Retinal pigment epithelial cell (primary cell): Measurements from ENCODE around the gene SRGAP3.

ENCODE experiments used
- DNase-seq: peaks from one replicate; pipeline ENCODE4 v3.0.0-alpha.2; 2010; ENCODE audit warnings: low read depth
- H3K4me3 ChIP-seq: 2 replicates; pipeline ENCODE4 v1.5.1; 2011; ENCODE audit warnings: mild to moderate bottlenecking, low read length, control low read depth, moderate library complexity
- TF ChIP-seq, protein P1 (sequence below): conservative IDR thresholded peaks from 2 replicates; pipeline ENCODE4 v1.5.1; 2011; ENCODE audit warnings: low read depth, low read length, control low read depth, inconsistent platforms

The SRGAP3 gene

DNA sequence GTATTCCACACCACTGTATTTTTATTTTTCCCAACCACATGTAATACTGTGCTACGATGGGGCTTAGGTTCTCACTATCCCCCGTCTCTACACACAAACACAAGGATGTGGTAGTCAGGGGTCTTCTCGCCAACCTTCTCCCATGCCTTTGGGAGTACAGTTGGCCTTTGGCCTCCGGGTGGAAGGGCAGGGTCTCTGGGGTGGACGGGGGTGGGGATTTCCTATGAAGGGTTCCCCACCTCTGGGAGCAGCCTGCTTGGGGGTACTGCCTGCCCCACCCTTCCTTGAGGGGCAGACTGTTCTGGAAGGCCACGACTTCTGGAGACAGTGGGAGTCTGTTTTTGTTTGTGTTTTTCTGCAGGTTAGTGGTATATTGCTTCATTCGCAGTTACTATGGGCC lies 264.9 kb downstream of the SRGAP3 start:
- DNase-seq = no peak
- H3K4me3 ChIP-seq = no peak overlapping the region
- TF ChIP-seq, protein P1, sequence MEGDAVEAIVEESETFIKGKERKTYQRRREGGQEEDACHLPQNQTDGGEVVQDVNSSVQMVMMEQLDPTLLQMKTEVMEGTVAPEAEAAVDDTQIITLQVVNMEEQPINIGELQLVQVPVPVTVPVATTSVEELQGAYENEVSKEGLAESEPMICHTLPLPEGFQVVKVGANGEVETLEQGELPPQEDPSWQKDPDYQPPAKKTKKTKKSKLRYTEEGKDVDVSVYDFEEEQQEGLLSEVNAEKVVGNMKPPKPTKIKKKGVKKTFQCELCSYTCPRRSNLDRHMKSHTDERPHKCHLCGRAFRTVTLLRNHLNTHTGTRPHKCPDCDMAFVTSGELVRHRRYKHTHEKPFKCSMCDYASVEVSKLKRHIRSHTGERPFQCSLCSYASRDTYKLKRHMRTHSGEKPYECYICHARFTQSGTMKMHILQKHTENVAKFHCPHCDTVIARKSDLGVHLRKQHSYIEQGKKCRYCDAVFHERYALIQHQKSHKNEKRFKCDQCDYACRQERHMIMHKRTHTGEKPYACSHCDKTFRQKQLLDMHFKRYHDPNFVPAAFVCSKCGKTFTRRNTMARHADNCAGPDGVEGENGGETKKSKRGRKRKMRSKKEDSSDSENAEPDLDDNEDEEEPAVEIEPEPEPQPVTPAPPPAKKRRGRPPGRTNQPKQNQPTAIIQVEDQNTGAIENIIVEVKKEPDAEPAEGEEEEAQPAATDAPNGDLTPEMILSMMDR = no peak

DNA sequence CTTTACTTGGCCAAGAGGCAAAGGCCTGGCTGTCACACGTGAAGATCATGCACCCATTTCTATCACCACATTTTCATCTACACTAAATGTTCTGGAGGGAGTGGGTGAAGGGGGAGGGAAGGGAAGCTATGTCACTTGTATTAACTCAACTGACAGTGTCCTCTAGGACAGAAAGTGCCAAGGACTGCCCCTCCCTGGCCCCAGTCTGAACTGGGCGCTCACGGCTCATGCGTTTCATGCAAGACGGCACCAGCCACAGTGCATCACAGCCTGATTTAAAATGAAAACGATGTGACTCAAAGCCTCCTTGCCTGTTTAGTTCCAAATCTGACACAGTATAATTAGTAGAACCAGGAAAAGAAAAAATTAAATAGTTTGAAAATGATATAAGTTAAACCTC lies 265.4 kb downstream of the SRGAP3 start:
- no peak for DNase-seq
- H3K4me3 ChIP-seq = no peak overlapping the region
- TF ChIP-seq, protein P1 = no peak

DNA sequence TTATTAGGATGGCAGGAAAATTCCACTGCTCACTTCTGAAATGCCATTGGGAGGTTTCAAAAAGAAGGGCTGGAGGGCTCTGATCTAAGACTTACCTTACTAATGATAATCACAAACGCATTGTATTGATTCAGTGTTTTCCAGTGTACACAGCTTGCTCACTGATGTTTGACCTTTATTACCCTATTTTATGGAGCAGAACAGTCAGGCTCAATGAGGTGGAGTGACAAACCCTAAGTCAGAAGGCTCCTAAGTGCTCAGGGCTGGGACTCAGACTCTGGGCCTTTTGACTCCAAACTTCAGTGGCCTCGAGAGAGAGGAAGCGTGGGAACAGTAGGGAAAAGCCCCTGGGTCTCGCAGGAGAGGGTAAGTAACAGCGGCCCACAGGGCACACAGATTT lies 265.9 kb downstream of the SRGAP3 start:
- TF ChIP-seq, protein P1 = no peak
- DNase-seq = no peak

DNA sequence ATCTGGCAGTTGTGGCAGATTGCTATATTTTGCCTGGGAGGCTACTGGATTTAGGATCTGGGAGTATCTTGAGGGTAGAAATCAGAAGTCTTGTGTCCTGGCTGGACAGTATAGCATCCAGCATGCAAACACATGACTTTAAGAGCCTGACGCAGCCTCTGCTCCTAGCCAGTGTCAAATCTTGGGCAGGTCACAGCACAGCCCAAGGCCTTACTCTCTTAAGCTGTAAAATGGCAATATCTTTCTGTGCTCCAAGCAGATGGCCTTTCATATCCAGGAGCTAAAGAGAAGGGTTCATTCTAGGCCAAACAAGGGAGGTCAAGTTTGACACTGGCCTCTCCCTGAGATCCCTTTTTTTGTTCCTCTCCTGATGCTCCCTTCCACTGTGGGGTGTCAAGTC lies 266.4 kb downstream of the SRGAP3 start:
- DNase-seq = no peak
- TF ChIP-seq, protein P1 = no peak
- no peak overlapping the region for H3K4me3 ChIP-seq

More for the DNA sequence above, 265.9 kb downstream of the SRGAP3 start:
- no peak overlapping the region for H3K4me3 ChIP-seq

DNA sequence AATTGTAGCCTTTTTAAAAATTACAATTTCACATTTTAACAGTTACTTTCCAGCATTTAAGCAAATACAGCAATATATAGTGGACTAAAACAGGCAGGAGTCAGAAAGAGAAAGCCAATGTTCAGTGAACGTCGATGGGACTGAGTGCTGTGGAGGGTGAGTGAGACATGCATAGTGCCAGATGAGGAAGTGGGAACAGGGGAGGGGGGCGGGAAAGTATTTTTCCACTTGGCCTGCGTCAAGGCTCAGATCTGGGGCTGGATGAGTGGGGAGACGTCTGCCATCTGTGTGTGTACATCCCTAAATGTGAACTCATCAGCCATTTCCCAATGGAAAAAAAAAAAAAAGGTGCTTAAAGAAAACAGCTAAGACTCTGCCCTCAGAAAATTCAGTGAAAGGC lies 266.9 kb downstream of the SRGAP3 start:
- no peak for DNase-seq
- TF ChIP-seq, protein P1 = no peak

DNA sequence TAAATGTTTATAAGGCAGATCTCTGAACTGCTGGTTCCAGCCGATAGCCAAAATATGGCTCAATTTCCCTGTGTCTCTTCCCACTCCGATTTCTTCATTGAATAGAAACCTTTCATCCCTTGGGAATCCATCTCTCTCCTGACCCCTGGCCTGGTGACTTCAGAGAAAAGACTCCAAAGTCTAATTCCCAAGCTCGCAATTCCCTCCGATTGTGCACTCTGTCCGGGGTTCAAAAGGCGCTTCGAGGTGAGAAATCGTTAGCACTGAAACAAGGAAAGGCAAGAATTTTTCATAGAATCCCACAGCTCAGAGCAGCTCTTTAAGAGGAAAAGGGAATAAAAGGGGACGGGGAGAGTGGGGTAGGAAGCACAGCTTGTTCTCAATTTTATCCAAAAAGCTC lies 267.7 kb downstream of the SRGAP3 start:
- no peak overlapping the region for H3K4me3 ChIP-seq
- TF ChIP-seq, protein P1 = no peak
- no peak for DNase-seq

More for the DNA sequence above, 266.9 kb downstream of the SRGAP3 start:
- no peak overlapping the region for H3K4me3 ChIP-seq

DNA sequence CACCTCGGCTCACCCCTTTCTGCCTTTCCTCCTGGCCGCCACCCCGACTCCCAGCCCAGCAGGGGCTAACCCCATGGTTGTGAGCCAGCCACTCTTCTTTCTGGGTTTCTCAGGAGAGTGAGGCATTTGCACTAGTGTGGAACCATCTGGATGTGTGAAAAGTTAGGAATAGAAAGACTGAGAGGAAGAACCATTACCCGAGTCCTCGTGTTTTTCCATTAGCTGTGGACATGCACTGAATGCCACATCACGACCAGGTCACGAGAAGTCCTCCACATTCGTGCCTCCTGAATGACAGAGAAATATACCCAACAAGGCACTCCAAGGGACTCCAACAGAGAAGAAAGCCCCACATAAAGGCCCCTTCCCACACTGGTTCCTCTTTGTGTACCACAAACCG lies 268.1 kb downstream of the SRGAP3 start:
- no peak for DNase-seq
- TF ChIP-seq, protein P1 = no peak

More for the DNA sequence above, 268.1 kb downstream of the SRGAP3 start:
- no peak overlapping the region for H3K4me3 ChIP-seq
